SK-N-SH (cell line): ENCODE measurements around the gene PARP1.

Source experiments
- CHD2 ChIP-seq: fragments of 150-350 bp; IDR thresholded peaks from 2 replicates; pipeline ENCODE4 v1.6.1; 2018; ENCODE audit warnings: low read length; ENCODE audit not compliant: partially characterized antibody
- EZH2phosphoT487 ChIP-seq: fragments of 200-600 bp; sonication (generic); IDR thresholded peaks from 2 replicates; pipeline ENCODE4 v1.6.1; 2017; ENCODE audit warnings: low read depth, mixed run types, mild to moderate bottlenecking, antibody characterized with exemption, moderate library complexity, borderline replicate concordance
- GABPA ChIP-seq: IDR thresholded peaks from 2 replicates; pipeline ENCODE4 v1.4.0; 2012; ENCODE audit warnings: low read depth, mild to moderate bottlenecking
- MXI1 ChIP-seq: IDR thresholded peaks from 2 replicates; pipeline ENCODE4 v1.6.1; 2012; ENCODE audit warnings: mild to moderate bottlenecking, low read depth, low read length, improper control_type of control experiment
- NRF1 ChIP-seq: IDR thresholded peaks from 2 replicates; pipeline ENCODE4 v1.6.1; 2012; ENCODE audit warnings: low read depth, mild to moderate bottlenecking, low read length
- POLR2AphosphoS5 ChIP-seq: IDR thresholded peaks from 2 replicates; pipeline ENCODE4 v1.6.1; 2012; ENCODE audit warnings: low read depth, low read length
- RCOR1 ChIP-seq: fragments of 150-350 bp; IDR thresholded peaks from 2 replicates; pipeline ENCODE4 v1.6.1; 2017; ENCODE audit warnings: antibody characterized with exemption, low read length
- TCF12 ChIP-seq: IDR thresholded peaks from 2 replicates; pipeline ENCODE4 v1.4.0; 2012
- USF2 ChIP-seq: fragments of 150-350 bp; IDR thresholded peaks from 2 replicates; pipeline ENCODE4 v1.6.1; 2017; ENCODE audit warnings: antibody characterized with exemption, low read length, low read depth, borderline replicate concordance
- TF ChIP-seq, protein P1 (sequence below): IDR thresholded peaks from 2 replicates; pipeline ENCODE4 v1.4.0; 2012; ENCODE audit warnings: low read depth, borderline replicate concordance
- TF ChIP-seq, protein P2 (sequence below): fragments of 200-600 bp; sonication (generic); IDR thresholded peaks from 2 replicates; pipeline ENCODE4 v1.6.1; 2017; ENCODE audit warnings: antibody characterized with exemption, mild to moderate bottlenecking, moderate library complexity
- TF ChIP-seq, protein P3 (sequence below): IDR thresholded peaks from 2 replicates; pipeline ENCODE4 v1.6.1; 2012; ENCODE audit warnings: mild to moderate bottlenecking, low read depth, low read length, moderate library complexity

GRCh38 chr1:226420328-226420727, 12.4 kb upstream of the PARP1 start:
- TF ChIP-seq, protein P1, sequence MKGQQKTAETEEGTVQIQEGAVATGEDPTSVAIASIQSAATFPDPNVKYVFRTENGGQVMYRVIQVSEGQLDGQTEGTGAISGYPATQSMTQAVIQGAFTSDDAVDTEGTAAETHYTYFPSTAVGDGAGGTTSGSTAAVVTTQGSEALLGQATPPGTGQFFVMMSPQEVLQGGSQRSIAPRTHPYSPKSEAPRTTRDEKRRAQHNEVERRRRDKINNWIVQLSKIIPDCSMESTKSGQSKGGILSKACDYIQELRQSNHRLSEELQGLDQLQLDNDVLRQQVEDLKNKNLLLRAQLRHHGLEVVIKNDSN = no peak
- TF ChIP-seq EZH2phosphoT487 (no peak), POLR2AphosphoS5 (no peak), NRF1 (no peak), CHD2 (no peak), USF2 (no peak), GABPA (no peak), TCF12 (no peak), RCOR1 (no peak), MXI1 (no peak)
- TF ChIP-seq, protein P2, sequence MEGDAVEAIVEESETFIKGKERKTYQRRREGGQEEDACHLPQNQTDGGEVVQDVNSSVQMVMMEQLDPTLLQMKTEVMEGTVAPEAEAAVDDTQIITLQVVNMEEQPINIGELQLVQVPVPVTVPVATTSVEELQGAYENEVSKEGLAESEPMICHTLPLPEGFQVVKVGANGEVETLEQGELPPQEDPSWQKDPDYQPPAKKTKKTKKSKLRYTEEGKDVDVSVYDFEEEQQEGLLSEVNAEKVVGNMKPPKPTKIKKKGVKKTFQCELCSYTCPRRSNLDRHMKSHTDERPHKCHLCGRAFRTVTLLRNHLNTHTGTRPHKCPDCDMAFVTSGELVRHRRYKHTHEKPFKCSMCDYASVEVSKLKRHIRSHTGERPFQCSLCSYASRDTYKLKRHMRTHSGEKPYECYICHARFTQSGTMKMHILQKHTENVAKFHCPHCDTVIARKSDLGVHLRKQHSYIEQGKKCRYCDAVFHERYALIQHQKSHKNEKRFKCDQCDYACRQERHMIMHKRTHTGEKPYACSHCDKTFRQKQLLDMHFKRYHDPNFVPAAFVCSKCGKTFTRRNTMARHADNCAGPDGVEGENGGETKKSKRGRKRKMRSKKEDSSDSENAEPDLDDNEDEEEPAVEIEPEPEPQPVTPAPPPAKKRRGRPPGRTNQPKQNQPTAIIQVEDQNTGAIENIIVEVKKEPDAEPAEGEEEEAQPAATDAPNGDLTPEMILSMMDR = no peak
- TF ChIP-seq, protein P3, sequence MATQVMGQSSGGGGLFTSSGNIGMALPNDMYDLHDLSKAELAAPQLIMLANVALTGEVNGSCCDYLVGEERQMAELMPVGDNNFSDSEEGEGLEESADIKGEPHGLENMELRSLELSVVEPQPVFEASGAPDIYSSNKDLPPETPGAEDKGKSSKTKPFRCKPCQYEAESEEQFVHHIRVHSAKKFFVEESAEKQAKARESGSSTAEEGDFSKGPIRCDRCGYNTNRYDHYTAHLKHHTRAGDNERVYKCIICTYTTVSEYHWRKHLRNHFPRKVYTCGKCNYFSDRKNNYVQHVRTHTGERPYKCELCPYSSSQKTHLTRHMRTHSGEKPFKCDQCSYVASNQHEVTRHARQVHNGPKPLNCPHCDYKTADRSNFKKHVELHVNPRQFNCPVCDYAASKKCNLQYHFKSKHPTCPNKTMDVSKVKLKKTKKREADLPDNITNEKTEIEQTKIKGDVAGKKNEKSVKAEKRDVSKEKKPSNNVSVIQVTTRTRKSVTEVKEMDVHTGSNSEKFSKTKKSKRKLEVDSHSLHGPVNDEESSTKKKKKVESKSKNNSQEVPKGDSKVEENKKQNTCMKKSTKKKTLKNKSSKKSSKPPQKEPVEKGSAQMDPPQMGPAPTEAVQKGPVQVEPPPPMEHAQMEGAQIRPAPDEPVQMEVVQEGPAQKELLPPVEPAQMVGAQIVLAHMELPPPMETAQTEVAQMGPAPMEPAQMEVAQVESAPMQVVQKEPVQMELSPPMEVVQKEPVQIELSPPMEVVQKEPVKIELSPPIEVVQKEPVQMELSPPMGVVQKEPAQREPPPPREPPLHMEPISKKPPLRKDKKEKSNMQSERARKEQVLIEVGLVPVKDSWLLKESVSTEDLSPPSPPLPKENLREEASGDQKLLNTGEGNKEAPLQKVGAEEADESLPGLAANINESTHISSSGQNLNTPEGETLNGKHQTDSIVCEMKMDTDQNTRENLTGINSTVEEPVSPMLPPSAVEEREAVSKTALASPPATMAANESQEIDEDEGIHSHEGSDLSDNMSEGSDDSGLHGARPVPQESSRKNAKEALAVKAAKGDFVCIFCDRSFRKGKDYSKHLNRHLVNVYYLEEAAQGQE = no peak
